Choroid plexus epithelial cell (primary cell): ENCODE data around the gene SREBF2.

Experiments
- DNase-seq: peaks from one replicate; pipeline ENCODE4 v3.0.0-alpha.2; 2010; ENCODE audit warnings: low read depth
- H3K4me3 ChIP-seq: 2 replicates; pipeline ENCODE4 v1.5.1; 2011; ENCODE audit warnings: low read depth, mild to moderate bottlenecking, control low read depth, low read length, moderate library complexity
- TF ChIP-seq, protein P1 (sequence below): conservative IDR thresholded peaks from 2 replicates; pipeline ENCODE4 v1.5.1; 2011; ENCODE audit warnings: low read depth, mild to moderate bottlenecking, control low read depth, inconsistent platforms, low read length, moderate library complexity

The SREBF2 gene

DNA sequence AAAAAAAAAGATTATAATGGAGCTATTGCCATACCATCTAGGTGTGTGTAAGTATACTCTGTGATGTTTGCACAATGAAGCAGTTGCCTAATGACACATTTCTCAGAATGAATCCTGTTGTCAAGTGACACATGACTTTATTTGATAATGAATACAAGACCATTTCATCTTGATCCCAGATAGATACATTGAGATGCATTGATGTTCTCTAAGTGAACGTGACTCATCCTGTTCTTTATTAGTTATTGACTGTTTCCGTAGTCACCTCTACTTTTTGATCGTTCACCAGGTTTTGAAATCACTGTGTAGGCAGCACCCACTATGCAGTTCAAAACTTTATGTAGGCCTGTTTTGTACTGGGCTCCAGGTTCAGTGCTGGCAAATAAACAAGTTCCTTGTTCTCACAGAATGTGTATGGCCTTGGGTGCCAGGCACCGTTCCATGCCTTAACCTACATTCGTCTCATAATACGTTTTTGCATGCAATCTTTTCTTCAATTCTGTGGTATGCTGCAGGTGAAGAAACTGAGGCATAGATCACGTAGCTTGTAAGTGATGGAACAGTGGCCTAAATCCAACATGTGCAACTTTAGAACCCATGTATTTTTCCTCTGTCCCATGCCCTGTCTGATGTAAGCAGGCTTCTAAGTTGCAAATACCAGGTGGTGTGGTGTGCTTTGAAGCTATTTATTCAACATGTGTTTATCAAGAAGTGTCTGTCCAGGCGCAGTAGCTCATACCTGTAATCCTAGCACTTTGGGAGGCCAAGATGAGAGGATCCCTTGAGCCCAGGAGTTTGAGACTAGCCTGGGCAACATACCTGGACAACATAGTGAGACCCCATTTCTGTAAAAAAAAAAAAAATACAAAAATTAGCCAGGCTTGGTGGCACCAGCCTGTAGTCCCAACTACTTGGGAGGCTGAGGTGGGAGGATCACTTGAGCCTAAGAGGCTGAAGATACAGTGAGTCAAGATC is 10.4 kb downstream of the SREBF2 start:
- DNase-seq: no peak
- H3K4me3 ChIP-seq: no peak overlapping the region
- TF ChIP-seq, protein P1, sequence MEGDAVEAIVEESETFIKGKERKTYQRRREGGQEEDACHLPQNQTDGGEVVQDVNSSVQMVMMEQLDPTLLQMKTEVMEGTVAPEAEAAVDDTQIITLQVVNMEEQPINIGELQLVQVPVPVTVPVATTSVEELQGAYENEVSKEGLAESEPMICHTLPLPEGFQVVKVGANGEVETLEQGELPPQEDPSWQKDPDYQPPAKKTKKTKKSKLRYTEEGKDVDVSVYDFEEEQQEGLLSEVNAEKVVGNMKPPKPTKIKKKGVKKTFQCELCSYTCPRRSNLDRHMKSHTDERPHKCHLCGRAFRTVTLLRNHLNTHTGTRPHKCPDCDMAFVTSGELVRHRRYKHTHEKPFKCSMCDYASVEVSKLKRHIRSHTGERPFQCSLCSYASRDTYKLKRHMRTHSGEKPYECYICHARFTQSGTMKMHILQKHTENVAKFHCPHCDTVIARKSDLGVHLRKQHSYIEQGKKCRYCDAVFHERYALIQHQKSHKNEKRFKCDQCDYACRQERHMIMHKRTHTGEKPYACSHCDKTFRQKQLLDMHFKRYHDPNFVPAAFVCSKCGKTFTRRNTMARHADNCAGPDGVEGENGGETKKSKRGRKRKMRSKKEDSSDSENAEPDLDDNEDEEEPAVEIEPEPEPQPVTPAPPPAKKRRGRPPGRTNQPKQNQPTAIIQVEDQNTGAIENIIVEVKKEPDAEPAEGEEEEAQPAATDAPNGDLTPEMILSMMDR: no peak

DNA sequence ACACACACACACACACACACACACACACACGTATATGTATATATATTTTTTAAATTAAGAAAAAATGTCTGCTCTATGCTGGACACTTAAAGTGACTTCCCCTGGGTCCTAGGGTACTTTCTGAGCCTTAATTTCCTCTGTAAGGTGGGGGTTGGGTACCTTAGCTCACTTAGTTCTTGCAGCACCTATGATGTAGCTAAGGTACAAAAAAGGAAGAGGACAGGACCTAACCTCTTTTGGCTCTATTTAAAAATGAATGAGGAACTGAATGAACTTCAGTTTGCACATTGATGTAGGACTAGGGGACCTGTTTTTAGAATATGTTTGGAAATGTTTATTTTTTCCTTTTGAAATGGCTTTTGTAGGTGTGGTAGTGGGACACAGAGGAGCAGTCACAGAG is 11.1 kb downstream of the SREBF2 start:
- no peak for DNase-seq
- TF ChIP-seq, protein P1: no peak
- no peak overlapping the region for H3K4me3 ChIP-seq

GRCh38 chr22:41844513-41844912 is 11.6 kb downstream of the SREBF2 start:
- TF ChIP-seq, protein P1: no peak
- no peak overlapping the region for H3K4me3 ChIP-seq
- no peak for DNase-seq

DNA sequence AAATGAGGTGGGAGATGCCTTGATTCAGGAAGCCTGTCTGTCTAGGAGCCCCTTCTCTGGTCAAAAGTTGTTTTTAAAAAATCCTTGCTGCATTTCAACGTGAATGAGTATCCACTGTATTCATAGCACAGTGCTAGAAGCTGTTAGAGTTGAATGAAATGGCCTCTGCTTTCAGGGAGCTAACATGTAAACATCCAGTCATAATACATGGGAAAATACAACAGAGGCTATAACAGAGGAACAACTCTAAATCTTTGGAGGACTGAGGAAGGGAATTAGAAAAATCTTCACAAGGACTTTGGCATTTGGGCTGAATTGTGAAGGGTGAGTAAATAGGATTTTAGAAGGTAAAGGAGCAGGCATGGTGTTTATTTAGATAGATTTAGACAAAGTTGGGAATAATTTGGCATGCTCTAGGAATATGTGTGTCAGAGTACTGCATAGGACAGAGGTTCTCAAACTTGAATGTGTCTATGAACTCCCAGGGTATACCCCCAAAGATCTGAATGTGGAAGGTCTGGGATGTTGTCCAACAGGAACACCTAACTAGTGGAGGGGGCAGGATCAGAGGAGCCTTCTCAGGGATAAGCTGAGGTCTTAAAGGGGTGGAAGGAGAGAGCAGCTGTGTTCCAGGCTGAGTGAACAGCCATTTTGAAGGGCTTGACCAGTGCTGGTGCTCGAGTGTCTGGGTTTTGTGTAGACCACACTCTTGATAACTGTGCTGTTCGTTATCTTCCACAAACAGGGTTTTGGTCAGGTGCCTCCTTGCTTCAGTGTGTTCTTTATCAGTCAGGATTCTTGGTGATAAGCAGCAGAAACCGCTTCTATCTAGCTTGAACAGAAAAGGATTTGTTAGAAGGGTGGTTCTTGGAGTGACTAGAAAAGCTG is 12.7 kb downstream of the SREBF2 start:
- TF ChIP-seq, protein P1: no peak
- no peak overlapping the region for H3K4me3 ChIP-seq
- DNase-seq: no peak

DNA sequence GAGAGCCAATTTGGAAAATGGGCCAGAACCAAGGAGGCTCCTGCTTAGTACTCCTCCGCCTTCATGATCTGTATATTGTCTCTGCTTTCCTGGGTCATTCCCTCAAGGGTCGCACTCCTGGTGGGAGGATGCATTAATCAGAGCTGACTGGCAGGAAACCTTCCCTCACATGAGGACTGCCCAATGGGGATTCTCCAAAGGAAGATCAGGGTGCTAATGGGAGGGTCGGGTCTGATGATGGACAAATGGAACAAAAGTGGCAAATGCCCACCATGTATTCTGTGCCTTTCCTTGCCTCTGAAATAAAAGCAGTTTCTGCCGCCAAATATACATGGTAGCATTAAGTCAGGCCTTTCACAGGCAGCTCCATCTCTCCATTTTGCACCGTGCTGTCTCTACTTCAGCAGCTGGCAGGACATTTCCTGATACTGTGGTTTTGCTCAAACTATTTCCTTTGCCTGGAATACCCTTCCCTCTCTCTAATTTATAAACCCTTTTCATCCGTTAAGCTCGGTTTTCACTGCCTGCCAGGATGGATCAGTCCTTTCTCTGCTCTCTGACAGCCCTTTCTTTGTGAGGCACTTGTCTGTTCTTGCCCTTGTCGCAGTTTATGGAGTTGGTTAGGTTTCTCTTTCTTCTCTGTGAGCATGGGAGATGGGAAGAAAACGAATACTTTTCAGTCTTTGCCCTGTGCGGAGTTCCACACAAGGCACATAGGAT is 13.5 kb downstream of the SREBF2 start:
- no peak for DNase-seq
- no peak overlapping the region for H3K4me3 ChIP-seq
- TF ChIP-seq, protein P1: no peak

DNA sequence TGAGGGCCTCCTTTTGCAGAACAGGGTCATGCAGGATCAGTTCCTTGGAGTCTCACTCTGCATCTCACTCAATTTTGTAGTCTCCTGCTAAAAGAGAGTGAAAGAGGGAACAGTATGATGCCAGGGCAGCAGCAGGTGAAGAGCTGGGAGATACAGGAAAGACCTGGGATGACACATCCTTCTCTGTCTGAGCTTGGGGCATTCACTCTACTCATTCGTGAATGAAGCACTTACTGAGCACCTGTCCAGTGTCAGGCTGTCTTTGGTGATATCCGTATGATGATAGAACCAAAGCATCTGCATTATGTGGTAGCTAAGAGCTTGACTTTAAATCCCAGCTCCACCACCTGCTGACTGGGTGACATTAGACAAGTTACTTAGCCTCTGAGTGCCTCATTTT is 14.4 kb downstream of the SREBF2 start:
- no peak overlapping the region for H3K4me3 ChIP-seq
- TF ChIP-seq, protein P1: no peak
- no peak for DNase-seq
